SK-N-SH (cell line): ENCODE data around the gene UBE2G2. TPM values are rescaled to one million over a fixed set of nuclear protein-coding genes. Genes with fewer than 3 reads are reported as not detected.
A peak's percentile ranks its signal among the peaks of the same experiment; 100 is the strongest.

Experiments used
- CTCF ChIA-PET: fragments of 300-600, 350-600 bp; formaldehyde crosslinking; extraction: SDS; loops from one replicate; lab custom pipeline; 2021; lab: Yijun Ruan, JAX
- POLR2A ChIA-PET: fragments of 350-600 bp; sonication (Branson Sonifier 250); formaldehyde crosslinking; extraction: SDS; loops from one replicate; lab custom pipeline; 2020; ENCODE audit warnings: antibody characterized with exemption, inconsistent platforms; lab: Yijun Ruan, JAX
- DNase-seq: peaks from one replicate; pipeline ENCODE4 v3.0.0; 2012
- H2AFZ ChIP-seq: fragments of 200-600 bp; sonication (generic); 2 replicates; pipeline ENCODE4 v1.8.1; 2016; ENCODE audit warnings: antibody characterized with exemption, mild to moderate bottlenecking, low read depth
- H3F3A ChIP-seq: fragments of 200-600 bp; sonication (generic); replicated peaks from 2 replicates; pipeline ENCODE3; 2016; ENCODE audit warnings: antibody characterized with exemption, mild to moderate bottlenecking; ENCODE audit not compliant: insufficient read depth
- H3K27ac ChIP-seq, 2 experiments: fragments of 200-500 bp in 1 of 2; fragments of 200-600 bp in 1 of 2; sonication (Bioruptor generic) in 1 of 2; sonication (generic), shearing (Covaris generic) in 1 of 2; 2 replicates each; pipeline versions ENCODE4 v1.5.1 to v1.6.1; 2014 to 2016; ENCODE audit warnings: low read depth in 2 of 2, inconsistent platforms in 1 of 2, low read length in 1 of 2, mild to moderate bottlenecking in 1 of 2, mixed read lengths in 1 of 2
- H3K27me3 ChIP-seq: fragments of 200-600 bp; sonication (generic), shearing (Covaris generic); 2 replicates; pipeline ENCODE4 v1.6.1; 2016; ENCODE audit warnings: mixed run types; ENCODE audit not compliant: insufficient read depth
- H3K36me3 ChIP-seq, 2 experiments: fragments of 200-500 bp in 1 of 2; fragments of 200-600 bp in 1 of 2; sonication (Bioruptor generic) in 1 of 2; sonication (generic) in 1 of 2; replicated peaks in 1 of 2; 2 replicates each; pipeline versions ENCODE3 to v1.5.1; 2014 to 2016; ENCODE audit warnings: low read length in 1 of 2, mild to moderate bottlenecking in 1 of 2; ENCODE audit not compliant: insufficient read depth in 2 of 2, control insufficient read depth in 1 of 2
- H3K4me1 ChIP-seq, 2 experiments: fragments of 200-500 bp in 1 of 2; fragments of 200-600 bp in 1 of 2; sonication (Bioruptor generic) in 1 of 2; sonication (generic), shearing (Covaris generic) in 1 of 2; 2 replicates each; pipeline versions ENCODE4 v1.5.1 to v1.6.1; 2014 to 2016; ENCODE audit warnings: low read depth in 1 of 2, low read length in 1 of 2, mixed run types in 1 of 2; ENCODE audit not compliant: insufficient read depth in 2 of 2, control insufficient read depth in 1 of 2
- H3K4me2 ChIP-seq: fragments of 200-600 bp; sonication (generic), shearing (Covaris generic); 2 replicates; pipeline ENCODE4 v1.6.1; 2017; ENCODE audit warnings: mixed run types
- H3K4me3 ChIP-seq, 2 experiments: fragments of 200-500 bp in 1 of 2; fragments of 200-600 bp in 1 of 2; sonication (Bioruptor generic) in 1 of 2; sonication (generic), shearing (Covaris generic) in 1 of 2; 2 replicates each; pipeline versions ENCODE4 v1.5.1 to v1.8.1; 2014 to 2016; ENCODE audit warnings: low read depth in 2 of 2, inconsistent platforms in 1 of 2, low read length in 1 of 2, mild to moderate bottlenecking in 1 of 2, mixed read lengths in 1 of 2, moderate library complexity in 1 of 2
- H3K79me2 ChIP-seq: fragments of 200-600 bp; sonication (generic); 2 replicates; pipeline ENCODE4 v1.8.1; 2017; ENCODE audit warnings: mild to moderate bottlenecking; ENCODE audit not compliant: insufficient read depth
- H3K9ac ChIP-seq: fragments of 200-600 bp; sonication (generic); 2 replicates; pipeline ENCODE4 v1.6.1; 2017; ENCODE audit warnings: mixed run types
- H3K9me2 ChIP-seq: fragments of 200-600 bp; sonication (generic); 2 replicates; pipeline ENCODE4 v1.6.1; 2017; ENCODE audit warnings: mixed run types
- H3K9me3 ChIP-seq: fragments of 200-600 bp; sonication (generic); 2 replicates; pipeline ENCODE4 v1.6.1; 2017; ENCODE audit warnings: mixed run types, mild to moderate bottlenecking, moderate library complexity
- H4K20me1 ChIP-seq: fragments of 200-600 bp; sonication (generic); 2 replicates; pipeline ENCODE4 v1.6.1; 2017; ENCODE audit warnings: mild to moderate bottlenecking, mixed run types; ENCODE audit not compliant: insufficient read depth
- CHD2 ChIP-seq: fragments of 150-350 bp; IDR thresholded peaks from 2 replicates; pipeline ENCODE4 v1.6.1; 2018; ENCODE audit warnings: low read length; ENCODE audit not compliant: partially characterized antibody
- ELF1 ChIP-seq: IDR thresholded peaks from 2 replicates; pipeline ENCODE4 v1.4.0; 2012
- EZH2phosphoT487 ChIP-seq: fragments of 200-600 bp; sonication (generic); IDR thresholded peaks from 2 replicates; pipeline ENCODE4 v1.6.1; 2017; ENCODE audit warnings: low read depth, mixed run types, mild to moderate bottlenecking, antibody characterized with exemption, moderate library complexity, borderline replicate concordance
- FOXJ3 ChIP-seq: sonication (generic); formaldehyde crosslinking; IDR thresholded peaks from 2 replicates; pipeline ENCODE4 v1.5.1; 2020; ENCODE audit warnings: mild to moderate bottlenecking, missing genetic modification reagents
- FOXM1 ChIP-seq: IDR thresholded peaks from 2 replicates; pipeline ENCODE4 v1.4.0; 2012; ENCODE audit warnings: low read depth, mild to moderate bottlenecking
- GABPA ChIP-seq: IDR thresholded peaks from 2 replicates; pipeline ENCODE4 v1.4.0; 2012; ENCODE audit warnings: low read depth, mild to moderate bottlenecking
- NFIC ChIP-seq: IDR thresholded peaks from 2 replicates; pipeline ENCODE4 v1.4.0; 2012; ENCODE audit warnings: borderline replicate concordance
- RAD21 ChIP-seq: IDR thresholded peaks from 2 replicates; pipeline ENCODE4 v1.6.1; 2012; ENCODE audit warnings: mild to moderate bottlenecking, low read length
- RCOR1 ChIP-seq: fragments of 150-350 bp; IDR thresholded peaks from 2 replicates; pipeline ENCODE4 v1.6.1; 2017; ENCODE audit warnings: antibody characterized with exemption, low read length
- RFX5 ChIP-seq: IDR thresholded peaks from 2 replicates; pipeline ENCODE4 v1.6.1; 2012; ENCODE audit warnings: mild to moderate bottlenecking, improper control_type of control experiment, low read length
- TAF1 ChIP-seq: IDR thresholded peaks from 2 replicates; pipeline ENCODE4 v1.6.1; 2012; ENCODE audit warnings: low read depth, mild to moderate bottlenecking, low read length, moderate library complexity, borderline replicate concordance
- TCF12 ChIP-seq: IDR thresholded peaks from 2 replicates; pipeline ENCODE4 v1.4.0; 2012
- YY1 ChIP-seq: IDR thresholded peaks from 2 replicates; pipeline ENCODE4 v1.4.0; 2012; ENCODE audit warnings: low read depth, mild to moderate bottlenecking
- WGBS: methylation state at CpG from one replicate; pipeline ENCODE4 v1.1.6; 2017; ENCODE audit warnings: low lambda C conversion rate; 5-methylcytosine and 5-hydroxymethylcytosine counted together
- polyA plus RNA-seq, 3 experiments: library from polyadenylated mRNA; depleted of rRNA; stranded (reverse); fragments of >200 nt; gene quantifications; 2 replicates each; pipeline ENCODE4 v1.2.3, GENCODE V29; 2012
- TF ChIP-seq, protein P1 (sequence below): IDR thresholded peaks from 2 replicates; pipeline ENCODE4 v1.4.0; 2012; ENCODE audit warnings: low read depth
- TF ChIP-seq, protein P2 (sequence below): IDR thresholded peaks from 2 replicates; pipeline ENCODE4; 2012
- TF ChIP-seq, protein P3 (sequence below): fragments of 200-600 bp; sonication (generic); IDR thresholded peaks from 2 replicates; pipeline ENCODE4 v1.6.1; 2017; ENCODE audit warnings: antibody characterized with exemption, mild to moderate bottlenecking, moderate library complexity
- TF ChIP-seq, protein P4 (sequence below): IDR thresholded peaks from 2 replicates; pipeline ENCODE4 v1.4.0; 2012; ENCODE audit warnings: low read depth, borderline replicate concordance
- TF ChIP-seq, protein P5 (sequence below): fragments of 150-350 bp; IDR thresholded peaks from 2 replicates; pipeline ENCODE4 v1.6.1; 2017; ENCODE audit warnings: antibody characterized with exemption, low read length, low read depth, borderline replicate concordance

UBE2G2 gene
- polyA plus RNA-seq, 1 of the 3 experiments (the other 2 are of a cell fraction), result 129 TPM

DNA sequence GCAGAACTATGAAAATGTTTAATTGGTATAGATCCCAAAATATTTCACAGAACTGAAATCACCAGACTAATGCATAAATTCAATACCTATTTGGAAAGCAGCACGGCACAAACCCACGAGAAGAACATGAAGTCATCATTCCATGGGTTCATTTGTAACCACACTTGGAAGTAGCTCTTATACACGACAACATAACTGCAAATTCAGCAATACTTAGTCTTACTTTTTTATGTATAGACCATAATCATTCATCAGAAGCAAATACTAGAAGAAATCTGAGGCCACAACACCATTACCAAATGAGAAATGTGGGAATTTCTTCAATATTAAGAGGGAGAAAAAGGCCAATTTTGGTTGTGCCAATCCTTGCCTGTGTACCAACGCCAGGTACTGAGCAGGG lies 4.2 kb upstream of the UBE2G2 start:
- H2AFZ ChIP-seq, result no peak overlapping the region
- H3K36me3 ChIP-seq, result peaks cover 30 to 51% of the 10 kb centered on the region in 2 experiments
- H3K9ac ChIP-seq, result no peak overlapping the region
- H3K4me2 ChIP-seq, result no peak overlapping the region
- 0 out of 2 replicates have a peak, but pooled peaks cover 8% of the 10 kb centered on the region for H4K20me1 ChIP-seq
- POLR2A ChIA-PET, result interaction anchor here (2.6 kb wide), 1 partner anchor 10 kb away, joined by 14 read pairs; no protein-coding TSS in a partner anchor
- peaks cover 11% of the 10 kb centered on the region for H3F3A ChIP-seq
- CTCF ChIA-PET, result interaction anchor here (1.5 kb wide), 1 partner anchor 9 kb away, joined by 4 read pairs; no protein-coding TSS in a partner anchor
- no peaks in the 10 kb centered on the region for H3K27me3 ChIP-seq
- H3K4me1 ChIP-seq, result peaks cover 0 to 25% of the 10 kb centered on the region in 2 experiments; a peak in 2 of 4 replicates
- H3K9me2 ChIP-seq, result no peaks in the 10 kb centered on the region
- H3K4me3 ChIP-seq, result no peak overlapping the region
- no peak for DNase-seq
- 90% methylated on average over 4 of the region's 4 CpGs for WGBS
- peaks cover 42% of the 10 kb centered on the region for H3K79me2 ChIP-seq
- no peaks in the 10 kb centered on the region for H3K9me3 ChIP-seq
- TF ChIP-seq TAF1 (no peak), GABPA (no peak), RFX5 (no peak), EZH2phosphoT487 (no peak), NFIC (no peak), RAD21 (no peak), CHD2 (no peak), FOXM1 (no peak)
- TF ChIP-seq, protein P1, sequence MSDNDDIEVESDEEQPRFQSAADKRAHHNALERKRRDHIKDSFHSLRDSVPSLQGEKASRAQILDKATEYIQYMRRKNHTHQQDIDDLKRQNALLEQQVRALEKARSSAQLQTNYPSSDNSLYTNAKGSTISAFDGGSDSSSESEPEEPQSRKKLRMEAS, result no peak
- TF ChIP-seq, protein P2, sequence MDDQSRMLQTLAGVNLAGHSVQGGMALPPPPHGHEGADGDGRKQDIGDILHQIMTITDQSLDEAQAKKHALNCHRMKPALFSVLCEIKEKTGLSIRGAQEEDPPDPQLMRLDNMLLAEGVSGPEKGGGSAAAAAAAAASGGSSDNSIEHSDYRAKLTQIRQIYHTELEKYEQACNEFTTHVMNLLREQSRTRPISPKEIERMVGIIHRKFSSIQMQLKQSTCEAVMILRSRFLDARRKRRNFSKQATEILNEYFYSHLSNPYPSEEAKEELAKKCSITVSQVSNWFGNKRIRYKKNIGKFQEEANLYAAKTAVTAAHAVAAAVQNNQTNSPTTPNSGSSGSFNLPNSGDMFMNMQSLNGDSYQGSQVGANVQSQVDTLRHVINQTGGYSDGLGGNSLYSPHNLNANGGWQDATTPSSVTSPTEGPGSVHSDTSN, result no peak
- TF ChIP-seq, protein P3, sequence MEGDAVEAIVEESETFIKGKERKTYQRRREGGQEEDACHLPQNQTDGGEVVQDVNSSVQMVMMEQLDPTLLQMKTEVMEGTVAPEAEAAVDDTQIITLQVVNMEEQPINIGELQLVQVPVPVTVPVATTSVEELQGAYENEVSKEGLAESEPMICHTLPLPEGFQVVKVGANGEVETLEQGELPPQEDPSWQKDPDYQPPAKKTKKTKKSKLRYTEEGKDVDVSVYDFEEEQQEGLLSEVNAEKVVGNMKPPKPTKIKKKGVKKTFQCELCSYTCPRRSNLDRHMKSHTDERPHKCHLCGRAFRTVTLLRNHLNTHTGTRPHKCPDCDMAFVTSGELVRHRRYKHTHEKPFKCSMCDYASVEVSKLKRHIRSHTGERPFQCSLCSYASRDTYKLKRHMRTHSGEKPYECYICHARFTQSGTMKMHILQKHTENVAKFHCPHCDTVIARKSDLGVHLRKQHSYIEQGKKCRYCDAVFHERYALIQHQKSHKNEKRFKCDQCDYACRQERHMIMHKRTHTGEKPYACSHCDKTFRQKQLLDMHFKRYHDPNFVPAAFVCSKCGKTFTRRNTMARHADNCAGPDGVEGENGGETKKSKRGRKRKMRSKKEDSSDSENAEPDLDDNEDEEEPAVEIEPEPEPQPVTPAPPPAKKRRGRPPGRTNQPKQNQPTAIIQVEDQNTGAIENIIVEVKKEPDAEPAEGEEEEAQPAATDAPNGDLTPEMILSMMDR, result no peak
- TF ChIP-seq, all 33 proteins: peak for 0
- H3K27ac ChIP-seq, result peak overlapping the region in 1 of 2 experiments; percentile 81; a peak in 2 of 4 replicates

DNA sequence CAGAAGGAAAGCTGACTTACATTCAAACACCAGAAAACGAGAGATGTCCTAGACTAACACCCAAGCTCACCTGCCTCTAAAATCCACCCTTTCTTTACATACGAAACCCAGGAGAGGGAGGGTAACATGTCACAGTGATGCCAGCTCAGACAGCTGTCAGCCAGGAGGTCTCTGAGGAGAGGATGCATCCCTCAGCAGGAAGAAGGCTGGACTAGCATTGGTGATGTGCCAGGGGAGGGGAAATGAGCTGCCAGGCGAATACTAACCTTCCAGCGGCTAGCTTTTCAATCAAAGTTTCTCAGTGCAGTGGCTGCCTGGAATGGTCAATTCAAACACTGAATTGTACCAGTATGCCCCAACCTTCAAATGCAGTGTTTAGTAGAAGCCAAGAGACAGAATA lies 3.6 kb upstream of the UBE2G2 start:
- Histone ChIP-seq H3K79me2 (peaks cover 42% of the 10 kb centered on the region), H3K9ac (no peak overlapping the region), H4K20me1 (peaks cover 7% of the 10 kb centered on the region; the same call in 1 of the 2 replicates), H2AFZ (no peak overlapping the region), H3K27me3 (no peaks in the 10 kb centered on the region), H3K4me2 (no peak overlapping the region), H3K9me3 (no peaks in the 10 kb centered on the region), H3K4me1 (peaks cover 0 to 29% of the 10 kb centered on the region in 2 experiments; a peak in 2 of 4 replicates), H3K4me3 (no peak overlapping the region), H3K36me3 (peaks cover 30 to 50% of the 10 kb centered on the region in 2 experiments), H3K9me2 (no peaks in the 10 kb centered on the region), H3K27ac (peak overlapping the region in 1 of 2 experiments; percentile 81; a peak in 2 of 4 replicates), H3F3A (peaks cover 11% of the 10 kb centered on the region)
- no peak for TF ChIP-seq FOXJ3 (CRISPR knock-in tag)
- TF ChIP-seq ELF1, result no peak
- TF ChIP-seq, protein P4, sequence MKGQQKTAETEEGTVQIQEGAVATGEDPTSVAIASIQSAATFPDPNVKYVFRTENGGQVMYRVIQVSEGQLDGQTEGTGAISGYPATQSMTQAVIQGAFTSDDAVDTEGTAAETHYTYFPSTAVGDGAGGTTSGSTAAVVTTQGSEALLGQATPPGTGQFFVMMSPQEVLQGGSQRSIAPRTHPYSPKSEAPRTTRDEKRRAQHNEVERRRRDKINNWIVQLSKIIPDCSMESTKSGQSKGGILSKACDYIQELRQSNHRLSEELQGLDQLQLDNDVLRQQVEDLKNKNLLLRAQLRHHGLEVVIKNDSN, result no peak
- TF ChIP-seq FOXM1, result no peak
- TF ChIP-seq, protein P5, sequence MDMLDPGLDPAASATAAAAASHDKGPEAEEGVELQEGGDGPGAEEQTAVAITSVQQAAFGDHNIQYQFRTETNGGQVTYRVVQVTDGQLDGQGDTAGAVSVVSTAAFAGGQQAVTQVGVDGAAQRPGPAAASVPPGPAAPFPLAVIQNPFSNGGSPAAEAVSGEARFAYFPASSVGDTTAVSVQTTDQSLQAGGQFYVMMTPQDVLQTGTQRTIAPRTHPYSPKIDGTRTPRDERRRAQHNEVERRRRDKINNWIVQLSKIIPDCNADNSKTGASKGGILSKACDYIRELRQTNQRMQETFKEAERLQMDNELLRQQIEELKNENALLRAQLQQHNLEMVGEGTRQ, result no peak
- TF ChIP-seq RCOR1, result no peak
- no peak for TF ChIP-seq TAF1
- no peak for TF ChIP-seq TCF12
- TF ChIP-seq GABPA, result no peak
- no peak for TF ChIP-seq YY1
- CTCF ChIA-PET, result interaction anchor here (0.9 to 6.2 kb wide), 3 partner anchors 10 to 127 kb away, joined by 4 to 54 read pairs (median 5); no protein-coding TSS in a partner anchor
- no peak for DNase-seq
- POLR2A ChIA-PET, result interaction anchor here (2.6 kb wide), 1 partner anchor 10 kb away, joined by 14 read pairs; no protein-coding TSS in a partner anchor
- 93% methylated on average over 4 of the region's 4 CpGs for WGBS
